Upper lobe of left lung (tissue), 6 donors: ENCODE measurements around the gene KRT78. TPM values are rescaled to one million over a fixed set of nuclear protein-coding genes. Genes with fewer than 3 reads are reported as not detected.

ENCODE experiments used
- ATAC-seq, 2 donors: fragments of 200-7000 bp; cut with Tn5 transposase; one replicate each; pipeline ENCODE4 v1.9.1; 2022; ENCODE audit warnings: mild to moderate bottlenecking in 2 of 2, moderate library complexity in 2 of 2; ENCODE audit not compliant: low FRiP score in 2 of 2
- DNase-seq, 2 donors: peaks; one replicate each; pipeline ENCODE4 v3.0.0-alpha.2; 2019 to 2020
- H3K27ac ChIP-seq, 4 donors: fragments of 200-600 bp; sonication (generic); one replicate each; pipeline ENCODE4 v1.5.1; 2016 to 2019
- H3K27me3 ChIP-seq, 4 donors: fragments of 200-600 bp; sonication (generic); one replicate each; pipeline ENCODE4 v1.5.1; 2017 to 2019
- H3K36me3 ChIP-seq, 4 donors: fragments of 200-600 bp; sonication (generic); one replicate each; pipeline ENCODE4 v1.5.1; 2016 to 2019
- H3K4me1 ChIP-seq, 4 donors: fragments of 200-600 bp; sonication (generic); one replicate each; pipeline ENCODE4 v1.5.1; 2018 to 2019
- H3K4me3 ChIP-seq, 4 donors: fragments of 200-600 bp; sonication (generic); one replicate each; pipeline ENCODE4 v1.5.1; 2017 to 2019; ENCODE audit warnings: mild to moderate bottlenecking in 2 of 4, moderate library complexity in 1 of 4
- H3K9me3 ChIP-seq, 4 donors: fragments of 200-600 bp; sonication (generic); one replicate each; pipeline ENCODE4 v1.5.1; 2018 to 2019
- EP300 ChIP-seq, 4 donors: sonication (generic); formaldehyde crosslinking; IDR thresholded peaks; one replicate each; pipeline ENCODE4 v1.5.1; 2017; ENCODE audit warnings: antibody characterized with exemption in 4 of 4, control low read depth in 2 of 4
- POLR2A ChIP-seq, 4 donors: fragments of 450-650 bp; IDR thresholded peaks; one replicate each; pipeline ENCODE4 v1.5.1; 2016 to 2017; ENCODE audit warnings: antibody characterized with exemption in 4 of 4, mild to moderate bottlenecking in 2 of 4
- POLR2AphosphoS5 ChIP-seq, 2 donors: sonication (generic); formaldehyde crosslinking; IDR thresholded peaks; one replicate each; pipeline ENCODE4 v1.5.1; 2017; ENCODE audit warnings: antibody characterized with exemption in 2 of 2
- WGBS, 2 donors: methylation state at CpG; one replicate each; pipeline ENCODE4 v1.1.5; 2017 to 2018; 5-methylcytosine and 5-hydroxymethylcytosine counted together
- total RNA-seq, 6 donors: library from RNA; depleted of rRNA in 4 of 6; stranded (reverse); fragments of >200 nt in 4 of 6; gene quantifications; one replicate each; pipeline versions ENCODE4 v1.1.0 to v1.2.1, GENCODE V29; 2016 to 2021
- TF ChIP-seq, protein P1 (sequence below), 6 experiments: fragments of 450-650 bp in 4 of 6; fragments of 200-600 bp in 2 of 6; sonication (generic) in 2 of 6; IDR thresholded peaks; one replicate each; pipeline ENCODE4 v1.5.1; 2016 to 2019; ENCODE audit warnings: antibody characterized with exemption in 6 of 6
- donor health status: DM: no; HTN: no; CAD: no; lungs with moderate emphysema.
- donor health status: DM: no; HTN: yes; CAD: no; lungs with severe emphysema.

KRT78 gene
- total RNA-seq, 6 donors from 2014 or later, result 0.13 to 0.30 TPM; not detected in 4

DNA sequence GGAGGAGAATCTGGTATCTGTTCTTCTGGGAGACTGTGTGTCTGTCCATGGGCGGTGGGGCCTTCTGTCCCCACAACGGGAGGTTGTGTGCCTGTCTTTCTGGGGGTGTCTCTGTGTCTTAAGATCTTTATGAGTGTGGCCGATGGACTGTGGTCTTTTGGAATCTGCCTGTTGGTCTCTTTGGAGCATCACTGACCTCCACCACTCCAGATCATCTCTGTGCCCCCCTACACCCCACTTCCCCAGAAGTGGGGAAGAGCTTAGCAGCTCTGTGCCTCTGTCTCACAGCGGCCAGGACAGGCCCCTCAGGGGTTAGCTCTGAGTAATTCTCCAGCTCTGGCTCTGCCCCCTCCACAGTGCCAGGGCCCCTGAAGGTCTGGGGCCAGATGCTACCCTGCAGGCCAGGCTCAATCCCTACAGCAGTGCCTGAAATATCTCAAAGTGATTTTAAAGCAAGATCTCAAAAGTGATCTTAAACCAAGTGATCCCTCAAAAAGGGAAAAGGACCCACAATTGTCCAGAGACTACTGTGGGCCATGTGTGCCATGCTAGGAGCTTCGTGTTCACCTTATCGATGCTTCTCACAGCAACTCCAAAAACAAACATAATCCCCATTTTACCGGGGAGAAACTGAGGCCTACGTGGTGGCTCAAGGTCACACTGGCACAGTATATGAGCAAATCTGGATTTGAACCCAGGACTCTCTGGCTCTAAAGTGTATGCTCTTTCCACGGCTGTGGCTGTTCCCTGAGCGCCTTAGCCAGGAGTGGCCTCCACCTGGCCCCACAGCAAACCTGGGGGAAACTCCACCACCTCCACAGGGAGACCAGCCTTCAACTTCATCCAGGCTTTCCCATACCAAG, 26.0 kb upstream of the KRT78 start:
- Histone ChIP-seq H3K9me3 (no peaks in the 10 kb centered on the region), H3K4me1 (peaks cover 29 to 46% (median 36%) of the 10 kb centered on the region in 4 donors), H3K36me3 (no peaks in the 10 kb centered on the region), H3K27ac (peak overlapping the region; percentile 13 to 80 (median 77)), H3K4me3 (peak overlapping the region in 3 of 4 donors; percentile 35 to 48 (median 46)), H3K27me3 (no peaks in the 10 kb centered on the region)
- DNase-seq (no peak), ATAC-seq (no peak)
- WGBS, 2 donors, result 72 to 94% methylated on average over 7 to 10 of the region's 10 CpGs
- TF ChIP-seq POLR2AphosphoS5 (IDR thresholded peaks at IDR 0.05), result no peak
- TF ChIP-seq POLR2A (IDR thresholded peaks at IDR 0.05), result no peak
- TF ChIP-seq, protein P1, sequence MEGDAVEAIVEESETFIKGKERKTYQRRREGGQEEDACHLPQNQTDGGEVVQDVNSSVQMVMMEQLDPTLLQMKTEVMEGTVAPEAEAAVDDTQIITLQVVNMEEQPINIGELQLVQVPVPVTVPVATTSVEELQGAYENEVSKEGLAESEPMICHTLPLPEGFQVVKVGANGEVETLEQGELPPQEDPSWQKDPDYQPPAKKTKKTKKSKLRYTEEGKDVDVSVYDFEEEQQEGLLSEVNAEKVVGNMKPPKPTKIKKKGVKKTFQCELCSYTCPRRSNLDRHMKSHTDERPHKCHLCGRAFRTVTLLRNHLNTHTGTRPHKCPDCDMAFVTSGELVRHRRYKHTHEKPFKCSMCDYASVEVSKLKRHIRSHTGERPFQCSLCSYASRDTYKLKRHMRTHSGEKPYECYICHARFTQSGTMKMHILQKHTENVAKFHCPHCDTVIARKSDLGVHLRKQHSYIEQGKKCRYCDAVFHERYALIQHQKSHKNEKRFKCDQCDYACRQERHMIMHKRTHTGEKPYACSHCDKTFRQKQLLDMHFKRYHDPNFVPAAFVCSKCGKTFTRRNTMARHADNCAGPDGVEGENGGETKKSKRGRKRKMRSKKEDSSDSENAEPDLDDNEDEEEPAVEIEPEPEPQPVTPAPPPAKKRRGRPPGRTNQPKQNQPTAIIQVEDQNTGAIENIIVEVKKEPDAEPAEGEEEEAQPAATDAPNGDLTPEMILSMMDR (IDR thresholded peaks at IDR 0.05), result peak in 1 of 6 experiments; percentile 4
- TF ChIP-seq EP300 (IDR thresholded peaks at IDR 0.05), result no peak

DNA sequence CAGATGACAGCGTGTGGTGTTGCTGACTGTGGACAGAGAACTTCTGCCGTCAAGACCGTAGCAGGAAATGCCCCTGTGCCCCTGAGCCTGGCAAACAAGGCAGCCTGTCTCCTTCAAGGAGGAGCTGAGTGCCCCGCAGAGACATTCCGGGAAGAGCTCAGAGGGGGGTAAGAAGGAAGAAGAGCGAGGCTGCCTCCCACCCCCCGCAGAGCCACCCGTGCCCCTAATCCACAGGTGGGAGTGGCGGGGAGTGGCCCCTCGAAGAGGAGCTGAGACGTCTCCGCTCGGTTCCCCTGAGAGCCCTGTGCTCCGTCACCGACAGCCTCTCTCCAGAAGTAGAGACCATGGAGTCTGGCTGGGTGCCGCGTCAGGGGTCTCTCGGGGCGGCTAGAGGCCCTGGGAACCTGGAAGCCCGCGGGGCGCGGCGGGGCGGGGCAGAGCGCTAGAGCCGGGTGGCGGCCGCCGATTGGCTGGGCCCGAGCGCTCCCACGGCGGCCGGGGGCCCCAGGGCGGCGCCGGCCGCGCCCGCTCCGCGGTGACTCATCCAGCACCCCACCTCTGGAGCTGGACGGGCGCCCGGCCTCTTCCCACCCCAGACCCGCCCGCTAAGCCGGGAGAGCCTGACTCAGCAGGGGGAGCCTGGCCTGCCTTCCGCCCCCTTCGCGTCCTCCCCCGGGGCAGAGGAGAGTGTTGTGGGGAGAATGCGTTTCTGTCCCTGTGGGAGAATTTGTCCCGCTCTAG, 25.2 kb upstream of the KRT78 start:
- H3K27me3 ChIP-seq, result no peaks in the 10 kb centered on the region
- H3K4me1 ChIP-seq, result peaks cover 23 to 38% (median 29%) of the 10 kb centered on the region in 4 donors
- H3K9me3 ChIP-seq, result no peaks in the 10 kb centered on the region
- peak in 1 of 2 donors; percentile 36 for TF ChIP-seq POLR2AphosphoS5 (IDR thresholded peaks at IDR 0.05)
- TF ChIP-seq EP300 (IDR thresholded peaks at IDR 0.05), result no peak
- TF ChIP-seq POLR2A (IDR thresholded peaks at IDR 0.05), result peak in 1 of 4 donors; percentile 25
- WGBS, 2 donors, result 3% methylated on average over 20 to 22 of the region's 55 CpGs
- DNase-seq, result peak; percentile 92 to 96
- ATAC-seq, result peak; percentile 58 to 89
- H3K4me3 ChIP-seq, result peak overlapping the region in 3 of 4 donors; percentile 35 to 48 (median 46)
- no peaks in the 10 kb centered on the region for H3K36me3 ChIP-seq
- H3K27ac ChIP-seq, result peak overlapping the region; percentile 13 to 80 (median 77)

DNA sequence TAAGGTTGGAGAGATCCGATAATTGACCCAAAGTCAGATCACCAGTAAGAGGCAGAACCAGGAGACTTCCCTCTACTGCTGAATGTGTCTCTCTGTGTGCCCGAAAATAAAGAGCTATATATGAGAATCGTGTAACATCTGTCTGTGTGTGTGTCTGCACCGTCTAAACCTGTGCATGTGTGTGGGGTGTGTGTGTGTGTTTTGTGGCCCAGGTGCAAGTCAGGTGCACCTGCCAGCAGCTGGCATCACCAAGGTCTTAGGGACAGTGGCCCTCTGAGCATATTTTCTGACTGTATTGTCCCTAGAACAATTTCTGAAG, 24.7 kb upstream of the KRT78 start:
- no peaks in the 10 kb centered on the region for H3K36me3 ChIP-seq
- DNase-seq, result no peak
- 62 to 63% methylated on average over 4 of the region's 4 CpGs for WGBS, 2 donors
- ATAC-seq, result no peak
- peak overlapping the region; percentile 13 to 80 (median 77) for H3K27ac ChIP-seq
- H3K27me3 ChIP-seq, result no peaks in the 10 kb centered on the region
- no peak for TF ChIP-seq POLR2A (IDR thresholded peaks at IDR 0.05)
- TF ChIP-seq, protein P1 (IDR thresholded peaks at IDR 0.05), result no peak
- TF ChIP-seq POLR2AphosphoS5 (IDR thresholded peaks at IDR 0.05), result no peak
- no peak for TF ChIP-seq EP300 (IDR thresholded peaks at IDR 0.05)
- peak overlapping the region in 3 of 4 donors; percentile 35 to 48 (median 46) for H3K4me3 ChIP-seq
- H3K9me3 ChIP-seq, result no peaks in the 10 kb centered on the region
- peaks cover 23 to 37% (median 28%) of the 10 kb centered on the region in 4 donors for H3K4me1 ChIP-seq

DNA sequence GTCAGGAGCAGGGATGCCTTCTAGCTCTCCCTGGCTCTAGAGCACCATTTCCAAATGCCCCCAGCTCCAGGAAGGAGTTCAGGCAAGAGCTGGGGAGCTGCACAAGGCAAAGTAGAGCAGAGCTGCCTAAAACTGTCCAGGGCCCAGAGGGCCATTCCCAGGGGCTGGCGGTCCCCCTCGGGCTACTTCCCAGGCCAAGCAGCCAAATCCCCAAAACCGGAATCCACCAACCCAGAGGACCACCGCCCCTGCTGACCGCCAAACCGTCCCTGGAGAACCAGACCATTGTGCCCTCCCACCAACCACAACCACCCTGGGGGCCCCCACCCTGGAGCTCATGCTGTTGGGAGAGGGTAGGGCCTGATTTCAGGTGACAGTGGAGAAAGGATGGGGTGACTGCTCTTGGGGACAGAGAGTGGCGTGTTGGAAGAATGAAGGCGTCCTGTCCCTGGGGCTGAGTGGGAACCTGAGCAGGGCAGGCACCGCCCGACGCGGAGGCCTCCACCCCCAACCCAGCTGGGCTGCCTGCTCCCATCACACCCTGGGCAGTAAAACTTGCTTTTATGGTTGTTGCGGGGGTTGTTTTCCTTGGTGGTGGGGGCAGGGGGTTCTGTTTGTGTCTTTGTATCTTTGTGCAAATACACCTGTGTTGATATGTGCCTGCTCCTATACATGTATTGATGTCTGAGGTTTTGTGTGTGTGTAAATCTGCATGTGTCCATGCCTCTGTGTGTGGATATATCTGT, 24.0 kb upstream of the KRT78 start:
- H3K27me3 ChIP-seq, result no peaks in the 10 kb centered on the region
- H3K4me1 ChIP-seq, result peaks cover 23 to 40% (median 30%) of the 10 kb centered on the region in 4 donors
- DNase-seq, result no peak
- no peak for TF ChIP-seq EP300 (IDR thresholded peaks at IDR 0.05)
- TF ChIP-seq POLR2AphosphoS5 (IDR thresholded peaks at IDR 0.05), result no peak
- TF ChIP-seq POLR2A (IDR thresholded peaks at IDR 0.05), result no peak
- TF ChIP-seq, protein P1 (IDR thresholded peaks at IDR 0.05), result no peak
- H3K36me3 ChIP-seq, result no peaks in the 10 kb centered on the region
- no peak overlapping the region for H3K4me3 ChIP-seq
- H3K27ac ChIP-seq, result peak overlapping the region in 1 of 4 donors; percentile 55
- WGBS, 2 donors, result 78 to 93% methylated on average over 12 to 13 of the region's 13 CpGs
- H3K9me3 ChIP-seq, result no peaks in the 10 kb centered on the region
- no peak for ATAC-seq
